Immature natural killer cell (primary cell): ENCODE data around the gene PRPF31. TPM values are rescaled to one million over a fixed set of nuclear protein-coding genes. Genes with fewer than 3 reads are reported as not detected.

Source experiments
- DNase-seq, 3 donors: peaks; one replicate each; pipeline ENCODE4 v3.0.0; 2022; ENCODE audit warnings: mixed read lengths in 1 of 3
- H3K27ac Mint-ChIP-seq, 6 donors: one replicate each; pipeline ENCODE4 v1.8.0; 2020; ENCODE audit warnings: mixed read lengths in 6 of 6, mild to moderate bottlenecking in 5 of 6, inconsistent platforms in 4 of 6, moderate library complexity in 3 of 6
- H3K27me3 Mint-ChIP-seq, 3 donors: one replicate each; pipeline ENCODE4 v1.8.0; 2020 to 2021; ENCODE audit warnings: low read depth in 3 of 3, mild to moderate bottlenecking in 3 of 3, mixed read lengths in 3 of 3, moderate library complexity in 3 of 3, inconsistent platforms in 1 of 3
- H3K36me3 Mint-ChIP-seq, 3 donors: one replicate each; pipeline ENCODE4 v1.8.0; 2020; ENCODE audit warnings: mixed read lengths in 3 of 3, inconsistent platforms in 2 of 3, mild to moderate bottlenecking in 2 of 3
- H3K4me1 Mint-ChIP-seq, 2 donors: one replicate each; pipeline ENCODE4 v1.8.0; 2020; ENCODE audit warnings: inconsistent platforms in 2 of 2, mild to moderate bottlenecking in 2 of 2, mixed read lengths in 2 of 2, moderate library complexity in 1 of 2
- H3K4me3 Mint-ChIP-seq, 5 donors: one replicate each; pipeline ENCODE4 v1.8.0; 2020; ENCODE audit warnings: mild to moderate bottlenecking in 5 of 5, mixed read lengths in 5 of 5, inconsistent platforms in 3 of 5, moderate library complexity in 3 of 5
- H3K9me3 Mint-ChIP-seq, 6 donors: one replicate each; pipeline ENCODE4 v1.8.0; 2020; ENCODE audit warnings: mild to moderate bottlenecking in 6 of 6, mixed read lengths in 6 of 6, inconsistent platforms in 4 of 6, moderate library complexity in 3 of 6
- polyA plus RNA-seq, 3 donors: library from polyadenylated mRNA; unstranded; fragments of 300-500 nt; fragmentation: Illumina TruSeq; gene quantifications; one replicate each; pipeline ENCODE4 v1.2.3, GENCODE V29; 2021

Gene PRPF31
- polyA plus RNA-seq, 3 donors from 2014 or later = 61.0 to 81.0 (median 72.7) TPM

DNA sequence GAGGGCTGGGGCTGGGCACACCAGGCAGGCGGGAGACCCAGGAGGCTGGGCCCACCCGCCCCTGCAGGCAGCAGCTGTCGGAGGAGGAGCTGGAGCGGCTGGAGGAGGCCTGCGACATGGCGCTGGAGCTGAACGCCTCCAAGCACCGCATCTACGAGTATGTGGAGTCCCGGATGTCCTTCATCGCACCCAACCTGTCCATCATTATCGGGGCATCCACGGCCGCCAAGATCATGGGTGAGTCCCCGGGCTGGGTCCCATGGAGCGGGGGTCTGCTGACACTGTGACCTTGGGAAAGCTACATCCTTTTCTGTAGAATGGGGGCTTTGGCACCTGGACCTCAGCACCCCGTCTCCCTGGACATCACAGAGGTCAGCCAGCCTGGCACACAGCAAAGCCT is 8.1 kb downstream of the PRPF31 start:
- DNase-seq = no peak
- H3K4me1 Mint-ChIP-seq = no peaks in the 10 kb centered on the region
- H3K9me3 Mint-ChIP-seq = no peaks in the 10 kb centered on the region
- H3K27me3 Mint-ChIP-seq = peaks cover 0 to 1% (median 0%) of the 10 kb centered on the region in 3 donors
- no peak overlapping the region for H3K4me3 Mint-ChIP-seq
- H3K36me3 Mint-ChIP-seq = peaks cover 2 to 32% (median 13%) of the 10 kb centered on the region in 3 donors
- no peak overlapping the region for H3K27ac Mint-ChIP-seq

DNA sequence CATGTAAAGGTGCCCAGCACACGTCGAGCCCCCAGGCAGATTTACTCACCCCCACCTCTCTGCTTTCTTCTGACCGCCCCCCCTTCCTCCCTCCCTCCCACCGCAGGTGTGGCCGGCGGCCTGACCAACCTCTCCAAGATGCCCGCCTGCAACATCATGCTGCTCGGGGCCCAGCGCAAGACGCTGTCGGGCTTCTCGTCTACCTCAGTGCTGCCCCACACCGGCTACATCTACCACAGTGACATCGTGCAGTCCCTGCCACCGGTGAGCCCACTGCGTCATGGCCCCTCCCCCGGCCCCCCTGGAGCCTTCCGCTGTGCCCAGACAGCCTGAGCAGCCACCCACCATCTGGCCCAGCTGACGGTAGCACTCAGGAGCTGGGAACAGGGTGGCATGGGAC is 8.8 kb downstream of the PRPF31 start:
- no peak for DNase-seq
- Mint-ChIP-seq H3K9me3 (no peaks in the 10 kb centered on the region), H3K27me3 (peaks cover 0 to 1% (median 0%) of the 10 kb centered on the region in 3 donors), H3K4me3 (no peak overlapping the region), H3K36me3 (peaks cover 0 to 30% (median 13%) of the 10 kb centered on the region in 3 donors), H3K4me1 (no peaks in the 10 kb centered on the region), H3K27ac (no peak overlapping the region)

DNA sequence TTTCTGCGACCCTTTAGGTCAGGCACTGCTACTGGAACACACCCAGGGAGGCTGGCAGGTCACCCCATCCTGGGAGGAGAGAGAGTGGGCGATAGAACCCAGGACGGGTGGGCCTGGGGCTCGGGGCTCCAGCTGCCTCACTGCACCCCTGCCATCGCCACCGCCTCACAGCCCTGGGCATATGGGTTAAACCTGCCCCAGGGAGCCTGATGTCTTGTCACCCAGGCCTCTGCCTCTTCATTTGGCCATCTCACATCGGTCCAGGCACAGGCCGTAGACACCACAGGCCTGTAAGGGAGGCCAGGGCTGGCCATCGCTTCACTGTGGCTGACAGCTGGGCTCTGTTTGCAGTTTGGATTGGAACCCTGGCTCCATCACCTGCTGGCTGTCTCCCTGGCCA is 10.2 kb downstream of the PRPF31 start:
- Mint-ChIP-seq H3K36me3 (peaks cover 0 to 22% (median 13%) of the 10 kb centered on the region in 3 donors), H3K27me3 (peaks cover 0 to 1% (median 0%) of the 10 kb centered on the region in 3 donors), H3K27ac (no peak overlapping the region), H3K4me3 (no peak overlapping the region), H3K4me1 (no peaks in the 10 kb centered on the region), H3K9me3 (no peaks in the 10 kb centered on the region)
- DNase-seq = no peak

DNA sequence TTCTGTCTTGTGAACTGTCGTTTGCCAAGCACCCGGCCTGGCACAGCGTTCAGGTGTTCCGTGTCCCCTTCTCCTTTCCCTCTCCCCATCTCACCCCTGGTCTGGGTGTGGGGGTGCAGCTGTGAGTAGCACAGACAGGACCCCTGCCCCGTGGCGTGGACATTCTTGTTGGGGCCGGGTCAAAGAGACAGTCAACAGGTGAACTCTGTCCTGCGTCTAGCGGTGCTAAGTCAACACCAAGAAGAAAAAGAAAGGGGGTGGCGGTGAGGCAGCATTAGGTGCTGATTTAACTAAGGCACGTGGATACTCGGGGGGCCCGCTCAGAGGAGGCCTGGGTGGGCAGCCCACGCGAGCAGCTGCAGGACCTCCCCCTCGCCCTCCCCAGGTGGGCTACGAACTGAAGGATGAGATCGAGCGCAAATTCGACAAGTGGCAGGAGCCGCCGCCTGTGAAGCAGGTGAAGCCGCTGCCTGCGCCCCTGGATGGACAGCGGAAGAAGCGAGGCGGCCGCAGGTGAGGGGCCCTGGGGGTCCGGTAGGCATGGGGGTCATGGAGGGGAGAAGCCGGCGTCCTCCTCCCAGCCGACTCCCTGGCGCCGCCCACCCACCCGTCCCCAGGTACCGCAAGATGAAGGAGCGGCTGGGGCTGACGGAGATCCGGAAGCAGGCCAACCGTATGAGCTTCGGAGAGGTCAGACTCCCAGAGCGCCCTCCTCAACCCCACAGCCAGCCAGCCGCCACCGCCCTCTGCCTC is 12.3 kb downstream of the PRPF31 start:
- no peak for DNase-seq
- peaks cover 0 to 16% (median 8%) of the 10 kb centered on the region in 3 donors for H3K36me3 Mint-ChIP-seq
- peaks cover 0 to 4% (median 0%) of the 10 kb centered on the region in 3 donors for H3K27me3 Mint-ChIP-seq
- H3K4me3 Mint-ChIP-seq = no peak overlapping the region
- H3K4me1 Mint-ChIP-seq = no peaks in the 10 kb centered on the region
- no peaks in the 10 kb centered on the region for H3K9me3 Mint-ChIP-seq
- peak overlapping the region in 1 of 6 donors; percentile 61 for H3K27ac Mint-ChIP-seq

DNA sequence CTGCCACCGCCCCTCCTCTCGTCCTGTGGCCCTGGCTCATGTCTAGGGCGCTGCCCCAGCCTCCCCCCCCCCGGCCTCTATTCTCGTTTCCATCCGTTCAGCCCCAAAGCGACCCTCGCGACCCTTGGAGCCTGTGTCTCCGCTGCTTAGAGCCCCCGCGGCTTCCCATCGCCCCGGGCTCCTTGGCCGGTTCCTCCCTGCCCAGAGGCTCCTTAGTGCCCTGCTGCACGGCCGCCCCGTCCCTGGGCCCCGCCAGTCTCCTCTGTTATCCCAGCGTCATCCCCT is 12.8 kb downstream of the PRPF31 start:
- Mint-ChIP-seq H3K27ac (no peak overlapping the region), H3K4me3 (no peak overlapping the region), H3K9me3 (no peaks in the 10 kb centered on the region), H3K36me3 (peaks cover 0 to 12% (median 6%) of the 10 kb centered on the region in 3 donors), H3K4me1 (no peaks in the 10 kb centered on the region), H3K27me3 (peaks cover 0 to 5% (median 0%) of the 10 kb centered on the region in 3 donors)
- no peak for DNase-seq

DNA sequence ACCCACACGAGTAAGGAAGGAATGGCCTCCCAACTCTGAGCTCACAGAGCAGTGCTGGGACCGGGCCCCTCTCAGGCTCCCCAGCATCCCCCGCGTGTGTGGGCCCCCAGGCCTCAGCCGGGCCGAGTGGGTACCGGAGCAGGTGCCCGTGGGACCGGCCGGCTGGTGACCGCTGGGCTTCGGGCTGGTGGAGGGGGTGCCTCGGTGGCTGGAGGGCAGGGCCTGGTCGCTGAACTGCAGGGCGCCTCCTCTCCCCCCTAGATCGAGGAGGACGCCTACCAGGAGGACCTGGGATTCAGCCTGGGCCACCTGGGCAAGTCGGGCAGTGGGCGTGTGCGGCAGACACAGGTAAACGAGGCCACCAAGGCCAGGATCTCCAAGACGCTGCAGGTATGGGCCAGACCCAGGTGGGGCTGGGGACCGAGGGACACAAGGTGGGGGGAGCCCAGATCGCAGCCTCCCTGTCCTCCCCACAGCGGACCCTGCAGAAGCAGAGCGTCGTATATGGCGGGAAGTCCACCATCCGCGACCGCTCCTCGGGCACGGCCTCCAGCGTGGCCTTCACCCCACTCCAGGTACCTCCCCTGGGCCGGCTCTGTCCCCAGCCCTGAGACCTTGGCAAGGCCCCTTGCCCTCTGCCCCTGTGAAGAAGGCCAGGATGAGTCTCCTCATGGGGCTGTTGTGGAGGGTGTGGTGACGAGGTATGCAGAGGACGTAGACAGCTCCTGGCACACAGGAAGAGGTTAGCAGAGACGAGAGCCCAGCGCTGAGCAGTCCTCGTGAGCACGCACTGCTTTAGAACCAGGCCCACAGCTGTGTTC is 13.5 kb downstream of the PRPF31 start:
- no peaks in the 10 kb centered on the region for H3K9me3 Mint-ChIP-seq
- H3K27ac Mint-ChIP-seq = no peak overlapping the region
- H3K4me1 Mint-ChIP-seq = no peaks in the 10 kb centered on the region
- H3K36me3 Mint-ChIP-seq = peaks cover 0 to 10% (median 5%) of the 10 kb centered on the region in 3 donors
- no peak for DNase-seq
- peaks cover 0 to 5% (median 3%) of the 10 kb centered on the region in 3 donors for H3K27me3 Mint-ChIP-seq
- H3K4me3 Mint-ChIP-seq = no peak overlapping the region

DNA sequence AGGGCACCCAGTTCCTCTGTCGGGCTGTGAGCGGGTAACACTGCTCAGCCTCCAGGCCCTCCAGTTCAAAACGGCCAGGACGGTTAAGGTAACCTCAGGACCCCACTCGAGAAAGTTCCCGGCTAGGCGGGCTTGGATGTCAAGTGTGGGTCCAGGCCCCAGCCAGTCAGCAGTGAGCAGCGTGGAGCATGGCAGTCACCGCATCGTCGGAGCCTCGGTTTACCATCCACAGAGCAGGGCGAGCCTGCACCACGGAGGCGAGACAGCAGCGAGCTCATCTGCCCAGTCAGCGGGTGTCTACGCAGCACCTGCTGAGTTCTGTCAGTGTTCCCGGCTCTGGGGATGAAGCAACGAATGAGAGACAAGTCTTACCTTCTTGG is 14.1 kb downstream of the PRPF31 start:
- Mint-ChIP-seq H3K27me3 (peaks cover 0 to 9% (median 6%) of the 10 kb centered on the region in 3 donors), H3K4me3 (no peak overlapping the region)
- no peak for DNase-seq

DNA sequence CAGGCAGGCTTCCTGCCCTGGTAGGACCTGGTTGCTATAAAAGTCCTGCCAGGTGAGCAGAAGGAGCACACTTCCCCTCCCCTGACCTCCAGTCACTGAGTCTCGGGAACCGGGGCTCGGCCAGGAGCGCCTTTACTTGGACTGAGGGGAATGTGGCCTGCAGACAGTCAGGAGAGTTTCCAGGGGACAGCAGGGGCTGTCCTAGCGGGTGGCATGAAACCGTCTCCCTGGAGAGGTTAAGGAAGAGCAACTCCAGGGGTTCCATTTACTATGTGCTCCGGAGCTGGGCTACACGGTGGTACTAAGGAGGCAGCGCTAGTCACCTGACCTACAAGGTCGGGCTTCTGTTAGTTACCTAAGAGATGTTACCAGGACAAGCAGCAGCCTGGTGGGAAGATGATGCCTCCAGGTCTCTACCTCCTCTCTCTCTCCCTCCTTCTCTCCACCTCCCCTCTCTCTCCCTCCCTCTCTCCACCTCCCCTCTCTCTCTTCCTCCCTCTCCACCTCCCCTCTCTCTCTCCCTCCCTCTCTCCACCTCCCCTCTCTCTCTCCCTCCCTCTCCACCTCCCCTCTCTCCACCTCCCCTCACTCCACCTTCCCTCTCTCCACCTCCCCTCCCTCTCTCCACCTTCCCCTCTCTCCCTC is 17.9 kb downstream of the PRPF31 start:
- Mint-ChIP-seq H3K36me3 (no peaks in the 10 kb centered on the region), H3K27me3 (peaks cover 4 to 19% (median 12%) of the 10 kb centered on the region in 3 donors), H3K4me1 (peaks cover 12 to 15% of the 10 kb centered on the region in 2 donors), H3K9me3 (no peaks in the 10 kb centered on the region), H3K4me3 (no peak overlapping the region), H3K27ac (peak overlapping the region in 1 of 6 donors; percentile 81)
- peak in 1 of 3 donors; percentile 66 for DNase-seq

More for the DNA sequence above, 14.1 kb downstream of the PRPF31 start:
- Mint-ChIP-seq H3K9me3 (no peaks in the 10 kb centered on the region), H3K36me3 (peaks cover 0 to 8% (median 5%) of the 10 kb centered on the region in 3 donors), H3K27ac (no peak overlapping the region), H3K4me1 (peaks cover 0 to 3% of the 10 kb centered on the region in 2 donors)

DNA sequence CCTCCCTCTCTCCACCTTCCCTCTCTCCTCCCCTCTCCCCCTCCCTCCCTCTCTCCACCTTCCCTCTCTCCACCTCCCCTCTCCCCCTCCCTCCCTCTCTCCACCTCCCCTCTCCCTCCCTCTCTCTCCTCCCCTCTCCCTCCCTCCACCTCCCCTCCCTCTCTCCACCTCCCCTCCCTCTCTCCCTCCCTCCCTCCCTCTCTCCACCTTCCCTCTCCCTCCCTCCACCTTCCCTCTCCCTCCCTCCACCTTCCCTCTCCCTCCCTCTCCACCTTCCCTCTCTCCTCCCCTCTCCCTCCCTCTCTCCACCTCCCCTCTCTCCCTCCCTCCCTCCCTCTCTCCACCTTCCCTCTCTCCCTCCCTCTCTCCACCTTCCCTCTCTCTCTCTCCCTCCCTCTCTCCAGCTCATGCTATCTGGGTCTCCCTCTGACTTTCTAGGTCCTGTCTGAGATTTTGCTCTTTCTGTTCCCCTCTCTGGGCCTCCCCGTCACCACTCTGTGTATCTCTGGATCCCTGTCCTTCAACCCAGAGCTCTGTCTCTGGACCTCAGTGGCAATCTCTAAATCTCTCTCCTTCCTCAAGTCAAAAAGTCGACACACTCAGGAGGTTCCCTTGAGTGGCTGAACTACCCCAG is 18.5 kb downstream of the PRPF31 start:
- H3K4me3 Mint-ChIP-seq = peak overlapping the region in 1 of 5 donors; percentile 40
- no peaks in the 10 kb centered on the region for H3K36me3 Mint-ChIP-seq
- peak overlapping the region in 4 of 6 donors; percentile 12 to 80 (median 74) for H3K27ac Mint-ChIP-seq

DNA sequence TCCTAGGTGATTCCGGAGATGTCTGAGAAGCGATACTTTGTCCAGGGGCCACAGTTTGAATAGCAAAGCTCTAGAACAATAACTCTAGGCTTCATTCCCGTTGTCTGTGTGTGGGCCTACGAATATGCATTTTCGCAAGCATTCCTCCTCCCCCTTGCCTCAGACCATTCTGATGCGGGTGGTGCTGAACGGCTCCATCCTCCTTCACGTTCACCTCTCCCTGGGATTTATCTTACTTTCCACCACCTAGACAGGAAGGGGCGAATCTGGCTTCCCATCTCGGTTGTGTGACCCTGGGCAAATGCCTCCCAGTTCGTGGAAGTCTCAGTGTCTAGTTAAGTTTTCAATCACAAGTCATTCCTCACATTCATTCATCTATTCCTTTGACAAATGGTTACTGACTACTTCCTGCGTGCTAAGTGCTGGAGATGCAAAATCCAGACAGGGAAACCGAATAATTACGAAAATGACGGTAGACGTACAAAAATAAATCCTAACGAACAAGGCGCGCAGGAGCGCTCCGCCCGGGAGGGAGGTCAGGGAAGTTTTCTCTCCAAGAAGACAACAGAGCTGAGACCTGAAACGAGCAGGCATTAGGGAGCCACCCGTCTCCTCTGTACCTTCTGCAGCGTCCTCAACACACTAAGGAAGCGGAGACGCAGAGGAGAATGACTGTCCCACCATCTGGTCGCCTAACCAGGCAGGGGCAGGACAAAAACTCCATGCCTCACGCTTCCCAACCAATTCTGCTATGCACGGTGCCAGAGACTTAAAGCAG is 20.7 kb downstream of the PRPF31 start:
- no peak for DNase-seq
- Mint-ChIP-seq H3K9me3 (no peaks in the 10 kb centered on the region), H3K4me1 (peaks cover 38 to 41% of the 10 kb centered on the region in 2 donors), H3K27ac (peak overlapping the region; percentile 71 to 93 (median 90)), H3K36me3 (no peaks in the 10 kb centered on the region), H3K4me3 (peak overlapping the region; percentile 85 to 94 (median 89)), H3K27me3 (peaks cover 10 to 19% (median 14%) of the 10 kb centered on the region in 3 donors)

More for the DNA sequence above, 18.5 kb downstream of the PRPF31 start:
- Mint-ChIP-seq H3K27me3 (peaks cover 8 to 19% (median 14%) of the 10 kb centered on the region in 3 donors), H3K9me3 (no peaks in the 10 kb centered on the region), H3K4me1 (peaks cover 19 to 21% of the 10 kb centered on the region in 2 donors)
- no peak for DNase-seq

DNA sequence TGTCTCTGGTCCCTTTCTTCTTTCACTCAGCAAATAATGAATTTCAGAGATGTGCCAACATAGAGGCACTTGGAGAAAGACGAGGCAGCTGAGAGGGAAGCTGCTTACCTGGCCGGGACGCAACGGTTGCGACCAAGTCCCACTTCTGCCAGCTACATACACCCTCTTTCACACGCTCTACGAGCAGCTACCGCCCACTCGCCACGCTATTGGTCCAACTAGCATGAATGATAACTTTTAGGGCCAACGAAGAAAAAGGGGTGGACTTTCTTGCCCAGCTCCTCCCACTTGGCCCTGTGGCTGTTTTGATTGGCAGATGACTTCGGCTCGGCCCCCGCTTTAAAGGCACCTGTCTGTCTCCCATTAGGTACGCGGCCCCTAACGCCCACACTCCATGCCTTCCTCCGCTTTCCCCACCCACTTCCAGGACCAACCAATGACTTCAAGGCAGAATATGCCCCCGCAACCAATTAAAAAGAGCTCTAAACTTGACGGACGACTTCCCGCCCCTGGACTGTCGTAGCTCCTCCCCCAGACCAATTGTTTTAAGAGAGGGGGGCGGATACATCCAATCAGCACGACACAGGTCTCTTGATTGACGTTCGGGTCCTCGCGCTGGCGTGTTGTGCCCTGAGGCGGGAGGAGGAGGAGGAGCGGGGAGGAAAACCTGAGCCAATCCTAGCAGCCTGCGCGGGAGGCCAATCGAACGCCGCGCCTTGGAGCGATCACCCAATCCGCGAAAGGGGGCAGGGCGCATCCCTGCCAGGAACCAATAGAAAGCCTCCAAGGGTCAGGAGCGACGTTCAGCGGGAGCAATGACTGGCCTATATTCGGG is 21.5 kb downstream of the PRPF31 start:
- Mint-ChIP-seq H3K27ac (peak overlapping the region; percentile 71 to 93 (median 90)), H3K9me3 (no peaks in the 10 kb centered on the region), H3K27me3 (peaks cover 10 to 20% (median 14%) of the 10 kb centered on the region in 3 donors), H3K4me1 (peaks cover 40 to 49% of the 10 kb centered on the region in 2 donors), H3K4me3 (peak overlapping the region; percentile 85 to 94 (median 89)), H3K36me3 (no peaks in the 10 kb centered on the region)
- DNase-seq = peak; percentile 99 to 100 (median 100)
